22Rv1 (cell line): ENCODE measurements around the gene RBM33.

Experiments
- CTCF ChIP-seq: fragments of 450-650 bp; IDR thresholded peaks from 2 replicates; pipeline ENCODE4 v1.5.1; 2017; ENCODE audit warnings: mild to moderate bottlenecking
- ZFX ChIP-seq: fragments of 450-650 bp; IDR thresholded peaks from 2 replicates; pipeline ENCODE4 v1.6.1; 2017; ENCODE audit warnings: antibody characterized with exemption, borderline replicate concordance

GRCh38 chr7:155644178-155644970 lies at the start of gene RBM33:
- TF ChIP-seq CTCF: no peak
- no peak; the same call in 1 of the 2 replicates for TF ChIP-seq ZFX
